Progenitor cell of endocrine pancreas (in vitro differentiated cells): ENCODE results near the gene BCOR. TPM values are rescaled to one million over a fixed set of nuclear protein-coding genes. Genes with fewer than 3 reads are reported as not detected.

Source experiments
- DNase-seq: peaks from one replicate; pipeline ENCODE4 v3.0.0; 2021; ENCODE audit warnings: low spot score; ENCODE audit not compliant: unreplicated experiment
- H3K27ac Mint-ChIP-seq: 2 replicates; pipeline ENCODE4 v1.8.0; 2021; ENCODE audit warnings: mild to moderate bottlenecking, moderate library complexity, mixed read lengths
- H3K27me3 Mint-ChIP-seq: 2 replicates; pipeline ENCODE4 v1.8.0; 2021; ENCODE audit warnings: mixed read lengths
- H3K36me3 Mint-ChIP-seq: 2 replicates; pipeline ENCODE4 v1.8.0; 2022; ENCODE audit warnings: mixed read lengths; ENCODE audit not compliant: insufficient read depth
- H3K4me1 Mint-ChIP-seq: 2 replicates; pipeline ENCODE4 v1.8.0; 2021; ENCODE audit warnings: low read depth, mixed read lengths
- H3K4me3 Mint-ChIP-seq: 2 replicates; pipeline ENCODE4 v1.8.0; 2021; ENCODE audit warnings: low read depth, mild to moderate bottlenecking, moderate library complexity, mixed read lengths
- H3K9me3 Mint-ChIP-seq: 2 replicates; pipeline ENCODE4 v1.8.0; 2021; ENCODE audit warnings: low read depth, mixed read lengths
- total RNA-seq: library from RNA; stranded (reverse); gene quantifications from 2 replicates; pipeline ENCODE4 v1.2.1, GENCODE V29; 2021
- TF ChIP-seq, protein P1 (sequence below): fragments of 200-600 bp; sonication (generic); IDR thresholded peaks from one replicate; pipeline ENCODE4 v1.5.0; 2021; ENCODE audit warnings: antibody characterized with exemption, mild to moderate bottlenecking; ENCODE audit not compliant: unreplicated experiment

The BCOR gene
- total RNA-seq, 1 donor from 2014 or later, result 20.5 TPM

DNA sequence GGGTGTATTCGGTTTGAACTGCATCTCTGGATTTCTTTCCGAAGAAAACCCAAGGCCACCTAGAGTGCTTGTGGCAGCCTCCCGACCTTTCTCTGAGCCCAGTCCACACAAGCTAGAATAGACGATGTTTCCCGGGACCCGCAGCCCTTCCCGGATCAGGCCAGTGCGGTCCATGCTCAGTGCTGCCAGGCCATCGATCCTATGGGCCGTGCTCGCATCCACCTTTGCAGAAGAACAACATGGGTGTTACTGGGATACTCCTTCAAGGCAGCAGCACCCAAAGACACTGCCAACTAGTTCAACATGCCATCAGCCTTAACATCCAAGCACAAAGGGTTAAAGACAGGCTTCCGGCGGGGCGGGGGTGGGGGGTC is 22.8 kb downstream of the BCOR start:
- H3K27ac Mint-ChIP-seq, result no peak overlapping the region
- peaks cover 20% of the 10 kb centered on the region for H3K36me3 Mint-ChIP-seq
- H3K4me1 Mint-ChIP-seq, result peaks cover 3% of the 10 kb centered on the region
- no peak overlapping the region for H3K4me3 Mint-ChIP-seq
- H3K27me3 Mint-ChIP-seq, result no peaks in the 10 kb centered on the region
- TF ChIP-seq, protein P1, sequence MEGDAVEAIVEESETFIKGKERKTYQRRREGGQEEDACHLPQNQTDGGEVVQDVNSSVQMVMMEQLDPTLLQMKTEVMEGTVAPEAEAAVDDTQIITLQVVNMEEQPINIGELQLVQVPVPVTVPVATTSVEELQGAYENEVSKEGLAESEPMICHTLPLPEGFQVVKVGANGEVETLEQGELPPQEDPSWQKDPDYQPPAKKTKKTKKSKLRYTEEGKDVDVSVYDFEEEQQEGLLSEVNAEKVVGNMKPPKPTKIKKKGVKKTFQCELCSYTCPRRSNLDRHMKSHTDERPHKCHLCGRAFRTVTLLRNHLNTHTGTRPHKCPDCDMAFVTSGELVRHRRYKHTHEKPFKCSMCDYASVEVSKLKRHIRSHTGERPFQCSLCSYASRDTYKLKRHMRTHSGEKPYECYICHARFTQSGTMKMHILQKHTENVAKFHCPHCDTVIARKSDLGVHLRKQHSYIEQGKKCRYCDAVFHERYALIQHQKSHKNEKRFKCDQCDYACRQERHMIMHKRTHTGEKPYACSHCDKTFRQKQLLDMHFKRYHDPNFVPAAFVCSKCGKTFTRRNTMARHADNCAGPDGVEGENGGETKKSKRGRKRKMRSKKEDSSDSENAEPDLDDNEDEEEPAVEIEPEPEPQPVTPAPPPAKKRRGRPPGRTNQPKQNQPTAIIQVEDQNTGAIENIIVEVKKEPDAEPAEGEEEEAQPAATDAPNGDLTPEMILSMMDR, result no peak
- DNase-seq, result no peak
- H3K9me3 Mint-ChIP-seq, result no peaks in the 10 kb centered on the region

DNA sequence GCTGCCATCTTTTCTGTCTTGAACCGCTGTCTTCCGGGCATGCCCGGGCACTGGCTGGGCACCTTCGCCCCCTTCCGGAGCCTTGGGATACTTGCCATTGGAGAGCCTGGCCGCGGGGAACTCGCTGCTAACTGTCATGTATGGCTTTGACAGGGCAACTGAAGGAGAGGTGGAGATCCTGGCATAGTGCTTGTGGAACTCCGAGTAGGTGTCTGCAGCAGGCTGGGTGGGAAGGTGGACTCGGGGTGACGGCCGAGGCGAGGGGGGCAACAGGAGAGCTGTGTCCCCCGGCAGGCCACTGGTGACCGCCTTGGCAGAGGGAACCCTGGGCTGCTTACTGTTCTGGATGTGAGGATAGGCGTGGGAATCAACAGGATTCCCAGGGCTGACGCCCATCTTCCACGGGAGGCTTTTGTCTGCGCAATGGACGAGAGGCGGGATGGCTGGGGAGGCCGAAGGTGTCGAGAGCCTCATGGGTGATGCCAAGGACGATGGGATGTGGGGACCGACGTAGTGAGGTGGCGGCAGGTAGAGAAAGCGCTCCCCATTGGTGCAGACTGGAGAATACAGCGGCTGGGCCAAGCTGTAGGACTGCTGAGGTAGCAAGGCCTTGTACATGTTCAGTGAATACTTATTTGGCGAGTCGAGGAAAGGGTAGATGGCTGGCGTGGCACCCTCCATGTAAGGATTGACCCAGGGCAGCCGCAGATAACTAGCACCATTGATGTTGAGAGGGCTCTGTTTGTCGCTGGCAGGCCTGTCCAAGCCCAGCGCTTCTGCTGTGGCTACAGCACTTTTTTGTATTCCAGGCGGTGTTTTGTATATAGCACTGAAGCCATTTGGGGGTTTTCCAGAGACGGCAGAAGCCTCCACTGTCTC is 23.4 kb downstream of the BCOR start:
- Mint-ChIP-seq H3K27me3 (no peaks in the 10 kb centered on the region), H3K4me3 (no peak overlapping the region), H3K9me3 (no peaks in the 10 kb centered on the region), H3K36me3 (peaks cover 20% of the 10 kb centered on the region), H3K4me1 (peaks cover 3% of the 10 kb centered on the region), H3K27ac (no peak overlapping the region)
- TF ChIP-seq, protein P1, result no peak
- no peak for DNase-seq

DNA sequence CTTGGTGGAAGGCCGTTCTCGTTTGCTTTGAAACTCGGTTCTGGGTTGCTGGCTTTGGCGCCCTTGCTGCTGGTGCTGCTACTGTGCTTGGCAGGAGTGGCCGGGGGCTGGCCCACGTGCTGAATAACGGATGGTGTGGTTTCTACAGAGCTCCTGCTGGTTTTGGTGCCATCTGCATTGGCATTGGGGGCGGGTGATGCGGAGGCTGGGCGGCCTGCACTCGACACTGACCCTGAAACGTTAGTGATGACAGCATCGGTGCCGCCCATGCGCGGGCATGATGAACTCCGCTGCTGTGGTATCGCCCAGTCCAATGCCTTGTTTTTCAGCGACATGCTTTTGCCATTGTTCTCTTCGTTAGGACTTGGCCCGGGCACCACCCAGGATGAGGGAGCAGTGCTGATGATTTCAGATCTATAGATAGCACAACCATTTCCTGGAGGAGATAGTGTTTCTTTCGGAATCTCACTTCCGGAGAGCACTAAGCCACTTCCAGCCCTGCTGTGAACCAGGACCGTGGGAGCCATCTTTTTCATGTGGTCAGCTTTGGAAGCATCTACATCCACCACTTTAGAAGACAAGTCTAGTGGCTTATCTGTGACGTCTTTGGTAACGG is 24.2 kb downstream of the BCOR start:
- no peak for DNase-seq
- peaks cover 3% of the 10 kb centered on the region for H3K4me1 Mint-ChIP-seq
- no peak overlapping the region for H3K4me3 Mint-ChIP-seq
- no peak overlapping the region for H3K27ac Mint-ChIP-seq
- peaks cover 20% of the 10 kb centered on the region for H3K36me3 Mint-ChIP-seq
- no peaks in the 10 kb centered on the region for H3K27me3 Mint-ChIP-seq
- no peaks in the 10 kb centered on the region for H3K9me3 Mint-ChIP-seq
- TF ChIP-seq, protein P1, result no peak

DNA sequence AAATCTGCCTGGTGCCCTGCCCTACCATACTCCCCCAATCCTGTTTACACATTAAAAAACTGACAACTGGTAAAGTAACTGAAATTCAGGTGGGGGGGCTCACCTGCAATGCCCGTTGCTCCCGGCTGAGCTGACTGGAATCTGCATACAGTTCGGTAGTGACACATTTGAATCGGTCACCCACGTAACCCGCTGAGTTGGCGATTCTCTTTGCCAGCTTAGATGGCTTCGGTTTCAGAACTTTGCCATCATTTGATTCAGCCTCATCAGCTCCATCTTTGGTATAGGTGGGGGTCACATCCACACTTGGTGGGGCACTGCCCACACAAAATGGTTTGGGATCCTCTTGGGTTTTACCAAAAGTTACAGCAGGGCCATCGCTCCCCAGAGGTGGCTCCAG is 25.5 kb downstream of the BCOR start:
- TF ChIP-seq, protein P1, result no peak
- no peak overlapping the region for H3K27ac Mint-ChIP-seq
- DNase-seq, result no peak
- no peaks in the 10 kb centered on the region for H3K27me3 Mint-ChIP-seq
- no peak overlapping the region for H3K4me3 Mint-ChIP-seq
- no peaks in the 10 kb centered on the region for H3K4me1 Mint-ChIP-seq
- H3K9me3 Mint-ChIP-seq, result peaks cover 4% of the 10 kb centered on the region
- H3K36me3 Mint-ChIP-seq, result peaks cover 25% of the 10 kb centered on the region

DNA sequence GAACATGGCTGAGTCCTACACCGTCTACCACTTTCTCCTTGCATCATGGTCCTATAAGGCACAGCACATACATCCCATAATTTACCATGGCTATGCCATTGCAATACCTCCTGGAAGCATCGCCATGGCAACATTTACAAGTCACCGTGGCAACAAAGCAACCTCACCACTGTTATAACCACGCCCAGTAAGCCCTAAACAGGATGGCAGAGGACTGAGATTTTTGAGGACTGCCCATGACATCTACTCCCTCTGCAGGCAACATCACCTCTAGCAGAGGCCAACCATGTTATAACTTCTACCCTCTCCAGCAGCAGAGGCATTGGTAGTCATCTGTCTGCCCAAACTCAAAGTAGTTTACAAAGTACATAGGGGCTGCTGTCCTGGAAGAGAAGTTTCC is 29.7 kb downstream of the BCOR start:
- Mint-ChIP-seq H3K36me3 (peaks cover 19% of the 10 kb centered on the region), H3K9me3 (peaks cover 4% of the 10 kb centered on the region), H3K27me3 (no peaks in the 10 kb centered on the region), H3K4me3 (no peak overlapping the region), H3K4me1 (peaks cover 5% of the 10 kb centered on the region), H3K27ac (no peak overlapping the region)
- TF ChIP-seq, protein P1, result no peak
- no peak for DNase-seq
